DOHH2 (cell line): ENCODE measurements around the gene DNAJC16.

ENCODE experiments used
- H3F3A ChIP-seq: fragments of 200-600 bp; sonication (generic), shearing (Covaris generic); 2 replicates; pipeline ENCODE4 v1.6.0; 2016; ENCODE audit warnings: antibody characterized with exemption, mild to moderate bottlenecking; ENCODE audit not compliant: control insufficient read depth, insufficient read depth
- H3K27ac ChIP-seq: fragments of 200-600 bp; sonication (generic); 2 replicates; pipeline ENCODE4 v1.5.1; 2014; ENCODE audit warnings: low read depth, mild to moderate bottlenecking, low read length, moderate library complexity
- H3K27me3 ChIP-seq: fragments of 200-600 bp; sonication (generic); 2 replicates; pipeline ENCODE4 v1.6.1; 2014; ENCODE audit warnings: mild to moderate bottlenecking, low read length, mixed read lengths; ENCODE audit not compliant: control insufficient read depth
- H3K36me3 ChIP-seq: fragments of 200-600 bp; sonication (generic); 2 replicates; pipeline ENCODE4 v1.6.1; 2014; ENCODE audit warnings: mild to moderate bottlenecking, low read length, moderate library complexity, mixed read lengths; ENCODE audit not compliant: control insufficient read depth
- H3K4me1 ChIP-seq: fragments of 200-600 bp; sonication (generic); 2 replicates; pipeline ENCODE4 v1.6.1; 2014; ENCODE audit warnings: mild to moderate bottlenecking, low read length, mixed read lengths; ENCODE audit not compliant: control insufficient read depth
- H3K4me2 ChIP-seq: fragments of 200-600 bp; sonication (generic); 2 replicates; pipeline ENCODE4 v1.6.0; 2014; ENCODE audit warnings: mild to moderate bottlenecking, low read length, moderate library complexity
- H3K4me3 ChIP-seq: fragments of 200-600 bp; sonication (generic); 2 replicates; pipeline ENCODE4 v1.5.1; 2014; ENCODE audit warnings: mild to moderate bottlenecking, low read length, mixed read lengths
- H3K79me2 ChIP-seq: fragments of 200-600 bp; sonication (generic); 2 replicates; pipeline ENCODE4 v1.6.1; 2014; ENCODE audit warnings: mild to moderate bottlenecking, low read length, mixed read lengths; ENCODE audit not compliant: control insufficient read depth
- H3K9me2 ChIP-seq: fragments of 200-600 bp; sonication (generic); replicated peaks from 2 replicates; pipeline ENCODE4 v1.6.1; 2014; ENCODE audit warnings: mild to moderate bottlenecking, low read length, mixed read lengths; ENCODE audit not compliant: control insufficient read depth
- H3K9me3 ChIP-seq: fragments of 200-600 bp; sonication (generic); 2 replicates; pipeline ENCODE4 v1.6.1; 2014; ENCODE audit warnings: antibody characterized with exemption, low read length, mixed read lengths; ENCODE audit not compliant: control insufficient read depth, insufficient read depth
- H4K20me1 ChIP-seq: fragments of 200-600 bp; sonication (generic); 2 replicates; pipeline ENCODE4 v1.6.0; 2014; ENCODE audit warnings: low read depth, mild to moderate bottlenecking, antibody characterized with exemption, low read length, moderate library complexity; ENCODE audit not compliant: control insufficient read depth, insufficient read depth
- EZH2phosphoT487 ChIP-seq: fragments of 200-600 bp; sonication (generic); IDR thresholded peaks from 2 replicates; pipeline ENCODE4 v1.6.1; 2017; ENCODE audit warnings: borderline replicate concordance, mild to moderate bottlenecking, antibody characterized with exemption, low read length, moderate library complexity, mixed read lengths
- TF ChIP-seq, protein P1 (sequence below): fragments of 200-600 bp; sonication (generic); IDR thresholded peaks from one replicate; pipeline ENCODE4 v1.5.1; 2014; ENCODE audit warnings: antibody characterized with exemption, mild to moderate bottlenecking, low read depth, low read length; ENCODE audit not compliant: poor library complexity, severe bottlenecking

DNAJC16 gene

DNA sequence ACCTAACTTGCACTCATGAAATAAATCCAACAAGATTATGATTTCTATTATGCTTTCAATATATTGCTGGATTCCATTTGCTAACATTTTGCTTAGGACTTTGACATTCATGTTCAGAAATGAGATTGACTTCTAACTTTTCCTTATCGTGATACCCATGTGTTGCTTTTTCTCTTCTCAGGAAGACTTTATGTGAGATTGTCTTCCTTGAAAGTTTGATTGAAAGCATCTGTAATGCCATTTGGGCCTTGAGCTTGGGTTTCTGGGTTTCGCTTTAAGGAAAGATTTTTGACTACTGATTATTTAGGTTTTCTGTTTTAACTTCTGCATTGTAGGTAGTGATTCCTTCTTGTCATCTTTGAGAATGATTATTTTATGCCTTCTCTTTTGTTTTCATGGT lies 30.4 kb downstream of the DNAJC16 start:
- no peak overlapping the region for H3K4me3 ChIP-seq
- no peaks in the 10 kb centered on the region for H3K27me3 ChIP-seq
- no peaks in the 10 kb centered on the region for H3K9me3 ChIP-seq
- TF ChIP-seq, protein P1, sequence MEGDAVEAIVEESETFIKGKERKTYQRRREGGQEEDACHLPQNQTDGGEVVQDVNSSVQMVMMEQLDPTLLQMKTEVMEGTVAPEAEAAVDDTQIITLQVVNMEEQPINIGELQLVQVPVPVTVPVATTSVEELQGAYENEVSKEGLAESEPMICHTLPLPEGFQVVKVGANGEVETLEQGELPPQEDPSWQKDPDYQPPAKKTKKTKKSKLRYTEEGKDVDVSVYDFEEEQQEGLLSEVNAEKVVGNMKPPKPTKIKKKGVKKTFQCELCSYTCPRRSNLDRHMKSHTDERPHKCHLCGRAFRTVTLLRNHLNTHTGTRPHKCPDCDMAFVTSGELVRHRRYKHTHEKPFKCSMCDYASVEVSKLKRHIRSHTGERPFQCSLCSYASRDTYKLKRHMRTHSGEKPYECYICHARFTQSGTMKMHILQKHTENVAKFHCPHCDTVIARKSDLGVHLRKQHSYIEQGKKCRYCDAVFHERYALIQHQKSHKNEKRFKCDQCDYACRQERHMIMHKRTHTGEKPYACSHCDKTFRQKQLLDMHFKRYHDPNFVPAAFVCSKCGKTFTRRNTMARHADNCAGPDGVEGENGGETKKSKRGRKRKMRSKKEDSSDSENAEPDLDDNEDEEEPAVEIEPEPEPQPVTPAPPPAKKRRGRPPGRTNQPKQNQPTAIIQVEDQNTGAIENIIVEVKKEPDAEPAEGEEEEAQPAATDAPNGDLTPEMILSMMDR, result no peak
- TF ChIP-seq EZH2phosphoT487, result no peak
- H3K27ac ChIP-seq, result no peak overlapping the region
- no peaks in the 10 kb centered on the region for H3K79me2 ChIP-seq
- peaks cover 13% of the 10 kb centered on the region for H3K36me3 ChIP-seq
- H4K20me1 ChIP-seq, result no peaks in the 10 kb centered on the region
- no peaks in the 10 kb centered on the region for H3K9me2 ChIP-seq
- no peaks in the 10 kb centered on the region for H3F3A ChIP-seq
- no peaks in the 10 kb centered on the region for H3K4me1 ChIP-seq
- no peak overlapping the region for H3K4me2 ChIP-seq

DNA sequence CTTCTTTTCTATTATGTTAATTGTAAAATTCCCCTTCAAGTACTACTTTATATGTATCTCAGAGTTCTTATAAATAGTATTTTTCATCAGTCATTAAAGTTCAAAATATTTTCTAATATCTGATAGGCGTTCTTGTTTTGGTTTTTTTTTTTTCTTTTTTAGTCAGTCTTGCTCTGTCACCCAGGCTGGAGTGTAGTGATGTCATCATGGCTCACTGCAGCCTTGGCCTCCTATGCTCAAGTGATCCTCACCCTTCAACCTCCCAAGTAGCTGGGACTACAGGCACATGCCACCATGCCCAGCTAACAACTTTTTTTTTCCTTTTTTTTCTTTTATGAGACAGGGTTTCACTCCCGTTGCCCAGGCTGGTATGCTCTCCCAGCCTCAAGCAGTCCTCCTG lies 30.9 kb downstream of the DNAJC16 start:
- Histone ChIP-seq H3K4me3 (no peak overlapping the region), H3K27me3 (no peaks in the 10 kb centered on the region), H3K9me3 (no peaks in the 10 kb centered on the region), H3K36me3 (peaks cover 19% of the 10 kb centered on the region), H3K4me2 (no peak overlapping the region), H3F3A (no peaks in the 10 kb centered on the region), H3K9me2 (no peaks in the 10 kb centered on the region), H3K79me2 (no peaks in the 10 kb centered on the region), H4K20me1 (no peaks in the 10 kb centered on the region), H3K4me1 (no peaks in the 10 kb centered on the region), H3K27ac (no peak overlapping the region)
- TF ChIP-seq EZH2phosphoT487, result no peak
- TF ChIP-seq, protein P1, result no peak

DNA sequence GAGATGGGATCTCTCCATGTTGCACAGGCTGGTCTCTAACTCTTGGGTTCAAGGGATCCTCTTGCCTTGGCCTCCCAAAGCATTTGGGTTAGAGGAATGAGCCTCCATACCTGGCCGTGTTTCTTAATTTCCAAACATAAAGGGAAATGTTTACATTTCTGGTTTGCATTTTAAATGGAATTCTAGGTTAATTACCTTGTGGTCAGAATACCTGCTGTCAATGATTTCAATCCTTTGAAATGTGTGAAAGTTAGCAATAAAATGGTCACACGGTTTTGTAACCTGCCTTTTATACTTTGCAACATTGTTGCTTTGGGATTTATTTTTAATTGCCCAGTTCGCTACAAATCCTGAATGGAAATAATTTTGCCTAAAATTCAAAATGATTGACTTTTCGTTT lies 31.9 kb downstream of the DNAJC16 start:
- Histone ChIP-seq H3K4me1 (no peaks in the 10 kb centered on the region), H3K79me2 (no peaks in the 10 kb centered on the region), H3K9me2 (no peaks in the 10 kb centered on the region), H3K27ac (no peak overlapping the region), H3F3A (no peaks in the 10 kb centered on the region), H3K27me3 (no peaks in the 10 kb centered on the region), H3K9me3 (no peaks in the 10 kb centered on the region), H3K4me2 (no peak overlapping the region), H4K20me1 (no peaks in the 10 kb centered on the region), H3K4me3 (no peak overlapping the region), H3K36me3 (peaks cover 24% of the 10 kb centered on the region)
- no peak for TF ChIP-seq EZH2phosphoT487
- TF ChIP-seq, protein P1, result no peak
